H1 (cell line): ENCODE data around the gene FGGY. TPM values are rescaled to one million over a fixed set of nuclear protein-coding genes. Genes with fewer than 3 reads are reported as not detected.

Experiments used
- CTCF ChIA-PET: fragments of 300-600 bp; sonication (Branson Sonifier 250); formaldehyde crosslinking; loops from one replicate; lab custom pipeline; 2021; ENCODE audit not compliant: partially characterized antibody; lab: Charles Lee
- POLR2A ChIA-PET: fragments of 300-600 bp; sonication (Branson Sonifier 250); formaldehyde crosslinking; loops from one replicate; lab custom pipeline; 2021; ENCODE audit warnings: inconsistent platforms; ENCODE audit not compliant: partially characterized antibody; lab: Charles Lee
- DNase-seq, 2 experiments: peaks; one replicate each; pipeline versions ENCODE4 v3.0.0 to v3.0.0-alpha.2; 2010 to 2022; ENCODE audit warnings: low spot score in 2 of 2, low read depth in 1 of 2, mixed read lengths in 1 of 2
- FAIRE-seq: peaks from 2 replicates; lab custom pipeline; 2011; peaks lifted over from hg19 to GRCh38; lab: Jason Lieb, UNC
- H2AFZ ChIP-seq: 2 replicates; pipeline ENCODE4 v1.8.1; 2012; ENCODE audit warnings: low read length, inconsistent platforms
- H2AK5ac ChIP-seq: 2 replicates; pipeline ENCODE4 v1.6.1; 2013; ENCODE audit warnings: low read depth, low read length
- H2BK120ac ChIP-seq: replicated peaks from 2 replicates; pipeline ENCODE3; 2013; ENCODE audit warnings: low read depth, low read length, inconsistent platforms
- H2BK12ac ChIP-seq: 2 replicates; pipeline ENCODE4 v1.6.1; 2013; ENCODE audit warnings: low read depth, low read length
- H2BK15ac ChIP-seq: 2 replicates; pipeline ENCODE4 v1.6.1; 2013; ENCODE audit warnings: low read length
- H2BK20ac ChIP-seq: 2 replicates; pipeline ENCODE4 v1.6.1; 2013; ENCODE audit warnings: low read length
- H2BK5ac ChIP-seq: 2 replicates; pipeline ENCODE4 v1.6.1; 2013; ENCODE audit warnings: low read depth, low read length
- H3K14ac ChIP-seq: 2 replicates; pipeline ENCODE4 v1.6.1; 2013; ENCODE audit warnings: inconsistent platforms; ENCODE audit not compliant: insufficient read length
- H3K18ac ChIP-seq: 2 replicates; pipeline ENCODE4 v1.6.1; 2013; ENCODE audit warnings: low read length; ENCODE audit errors: extremely low read depth
- H3K23ac ChIP-seq: 2 replicates; pipeline ENCODE4 v1.6.1; 2013; ENCODE audit warnings: inconsistent platforms; ENCODE audit not compliant: insufficient read length
- H3K23me2 ChIP-seq: 2 replicates; pipeline ENCODE4 v1.6.1; 2013; ENCODE audit warnings: low read depth, low read length
- H3K27ac ChIP-seq: 2 replicates; pipeline ENCODE4 v1.6.1; 2011; ENCODE audit warnings: low read depth, low read length, inconsistent platforms
- H3K27me3 ChIP-seq, 4 experiments: replicated peaks in 1 of 4; 1 replicate in 1 of 4; 2 replicates in 3 of 4; pipeline versions ENCODE4 v1.6.1 to v1.8.1; 2011 to 2013; ENCODE audit warnings: low read length in 3 of 4, mild to moderate bottlenecking in 3 of 4, inconsistent platforms in 2 of 4, mixed read lengths in 2 of 4, moderate library complexity in 1 of 4; ENCODE audit not compliant: control insufficient read depth in 3 of 4, insufficient read depth in 3 of 4; ENCODE audit errors: extremely low read depth in 1 of 4
- H3K36me3 ChIP-seq, 4 experiments: 2 replicates each; pipeline versions ENCODE4 v1.6.1 to v1.8.1; 2011 to 2013; ENCODE audit warnings: mild to moderate bottlenecking in 4 of 4, low read length in 3 of 4, moderate library complexity in 2 of 4, control low read depth in 1 of 4, inconsistent platforms in 1 of 4; ENCODE audit not compliant: insufficient read depth in 4 of 4, control insufficient read depth in 2 of 4
- H3K4ac ChIP-seq: replicated peaks from 2 replicates; pipeline ENCODE3; 2013; ENCODE audit warnings: low read length, low read depth, mixed read lengths, inconsistent platforms; ENCODE audit not compliant: insufficient read length
- H3K4me1 ChIP-seq, 4 experiments: replicated peaks in 1 of 4; 1 replicate in 1 of 4; 2 replicates in 3 of 4; pipeline versions ENCODE4 v1.6.1 to v1.8.1; 2011 to 2013; ENCODE audit warnings: low read length in 3 of 4, inconsistent platforms in 2 of 4, mixed read lengths in 1 of 4; ENCODE audit not compliant: insufficient read depth in 4 of 4, control insufficient read depth in 3 of 4
- H3K4me2 ChIP-seq, 2 experiments: 2 replicates each; pipeline versions ENCODE4 v1.6.1 to v1.8.1; 2011 to 2013; ENCODE audit warnings: low read depth in 2 of 2, low read length in 2 of 2, control low read depth in 1 of 2, inconsistent platforms in 1 of 2, mild to moderate bottlenecking in 1 of 2; ENCODE audit not compliant: insufficient read depth in 1 of 2
- H3K4me3 ChIP-seq, 4 experiments: fragments of 200-600, 300-600 bp in 1 of 4; sonication (generic), shearing (Covaris generic), sonication (Bioruptor Twin) in 1 of 4; 2 replicates each; pipeline versions ENCODE4 v1.5.1 to v1.8.1; 2011 to 2016; ENCODE audit warnings: low read length in 4 of 4, low read depth in 3 of 4, control low read depth in 2 of 4, inconsistent platforms in 2 of 4, mild to moderate bottlenecking in 2 of 4, mixed read lengths in 1 of 4, moderate library complexity in 1 of 4; ENCODE audit not compliant: insufficient read depth in 2 of 4; ENCODE audit errors: extremely low read depth in 1 of 4
- H3K56ac ChIP-seq: replicated peaks from 2 replicates; pipeline ENCODE3; 2013; ENCODE audit warnings: low read depth, mild to moderate bottlenecking, mixed read lengths, low read length, inconsistent platforms; ENCODE audit not compliant: insufficient read length
- H3K79me1 ChIP-seq: 2 replicates; pipeline ENCODE4 v1.6.1; 2013; ENCODE audit warnings: low read depth, low read length, control low read depth
- H3K79me2 ChIP-seq, 2 experiments: 2 replicates each; pipeline versions ENCODE4 v1.6.1 to v1.8.1; 2012 to 2013; ENCODE audit warnings: low read length in 2 of 2, mild to moderate bottlenecking in 2 of 2, inconsistent platforms in 1 of 2; ENCODE audit not compliant: insufficient read depth in 2 of 2, control insufficient read depth in 1 of 2
- H3K9ac ChIP-seq, 4 experiments: replicated peaks in 1 of 4; 1 replicate in 1 of 4; 2 replicates in 3 of 4; pipeline versions ENCODE4 v1.6.1 to v1.8.1; 2011 to 2013; ENCODE audit warnings: low read depth in 3 of 4, low read length in 3 of 4, control low read depth in 2 of 4, mild to moderate bottlenecking in 2 of 4, moderate library complexity in 2 of 4, inconsistent platforms in 1 of 4; ENCODE audit errors: extremely low read depth in 1 of 4
- H3K9me3 ChIP-seq, 2 experiments: 2 replicates each; pipeline versions ENCODE4 v1.6.1 to v1.8.1; 2012 to 2013; ENCODE audit warnings: mild to moderate bottlenecking in 2 of 2, moderate library complexity in 2 of 2, control low read depth in 1 of 2, inconsistent platforms in 1 of 2, low read depth in 1 of 2, low read length in 1 of 2, mixed read lengths in 1 of 2; ENCODE audit not compliant: insufficient read depth in 2 of 2
- H4K20me1 ChIP-seq, 2 experiments: replicated peaks in 1 of 2; 2 replicates each; pipeline versions ENCODE3 to v1.8.1; 2011 to 2013; ENCODE audit warnings: inconsistent platforms in 2 of 2, low read length in 2 of 2, mild to moderate bottlenecking in 1 of 2; ENCODE audit not compliant: insufficient read depth in 2 of 2, control insufficient read depth in 1 of 2
- H4K5ac ChIP-seq: 2 replicates; pipeline ENCODE4 v1.6.1; 2013; ENCODE audit warnings: low read length, low read depth, mixed read lengths, inconsistent platforms; ENCODE audit not compliant: insufficient read length
- H4K8ac ChIP-seq: 2 replicates; pipeline ENCODE4 v1.8.0; 2013; ENCODE audit warnings: mild to moderate bottlenecking, moderate library complexity, low read length, inconsistent platforms; ENCODE audit not compliant: insufficient read depth; ENCODE audit errors: extremely low read depth
- H4K91ac ChIP-seq: replicated peaks from 2 replicates; pipeline ENCODE3; 2013; ENCODE audit warnings: low read length, mixed read lengths, inconsistent platforms; ENCODE audit not compliant: insufficient read length
- E2F6 ChIP-seq: IDR thresholded peaks from 2 replicates; pipeline ENCODE4 v1.6.1; 2012; ENCODE audit warnings: inconsistent platforms
- YY1 ChIP-seq: IDR thresholded peaks from 2 replicates; pipeline ENCODE4 v1.6.1; 2011; ENCODE audit warnings: low read depth, mild to moderate bottlenecking, low read length
- WGBS, 2 experiments: shearing (Covaris generic) in 1 of 2; methylation state at CpG; one replicate each; pipeline versions ENCODE4 v1.1.6 to v1.1.7; 2013 to 2015; ENCODE audit warnings: low lambda C conversion rate in 2 of 2, mixed read lengths in 2 of 2, inconsistent platforms in 1 of 2, low coverage in 1 of 2, missing lambda C conversion rate in 1 of 2; ENCODE audit not compliant: insufficient replicate concordance in 2 of 2, insufficient coverage in 1 of 2, insufficient read length in 1 of 2; ENCODE audit errors: extremely low coverage in 1 of 2, missing lambda C conversion rate in 1 of 2; 5-methylcytosine and 5-hydroxymethylcytosine counted together
- polyA plus RNA-seq, 7 experiments: library from polyadenylated mRNA; depleted of rRNA in 3 of 7; stranded (reverse) in 5 of 7; unstranded in 2 of 7; fragments of >200 nt in 5 of 7; fragments of 200-250 nt in 2 of 7; gene quantifications; 1 replicate in 5 of 7; 2 replicates in 1 of 7; 4 replicates in 1 of 7; pipeline versions ENCODE4 v1.2.1 to v1.2.3, GENCODE V29; 2011 to 2013; ENCODE audit warnings: missing spikeins in 2 of 7, mixed read lengths in 2 of 7
- total RNA-seq: library from RNA; stranded (reverse); fragmentation: NEBNext Ultra II Directional; extraction: Animal tissue kit (Norgen Biotek cat#: 25700); gene quantifications from 2 replicates; pipeline ENCODE4 v1.2.1, GENCODE V29; 2021

FGGY gene
- total and polyA plus RNA-seq, 2 of the 8 experiments (the other 6 are each of a cell fraction or from before 2014, with no cell fraction given) = 10.3 to 12.5 TPM

- TF ChIP-seq YY1 (no peak), E2F6 (no peak)
- TF ChIP-seq, all 59 proteins: peak for 0
Measured at GRCh38 chr1:59771361-59771760, 474.5 kb downstream of the FGGY start.

More at GRCh38 chr1:59771361-59771760, 474.5 kb downstream of the FGGY start:
- Histone ChIP-seq H2BK20ac (no peak overlapping the region), H3K9me3 (no peaks in the 10 kb centered on the region), H3K4me1 (peaks cover 0 to 4% (median 2%) of the 10 kb centered on the region in 4 experiments; a peak in 1 of 7 replicates), H3K27ac (no peak overlapping the region), H3K56ac (no peak overlapping the region), H3K4ac (no peak overlapping the region), H3K14ac (no peak overlapping the region), H3K4me2 (no peak overlapping the region), H3K27me3 (no peaks in the 10 kb centered on the region), H4K8ac (no peak overlapping the region), H2BK15ac (no peak overlapping the region), H3K18ac (no peak overlapping the region), H3K9ac (no peak overlapping the region), H4K91ac (no peak overlapping the region), H3K23ac (no peak overlapping the region), H2BK12ac (no peak overlapping the region), H4K5ac (no peak overlapping the region), H2AFZ (no peak overlapping the region), H2AK5ac (no peak overlapping the region), H4K20me1 (no peaks in the 10 kb centered on the region), H3K79me1 (no peaks in the 10 kb centered on the region), H2BK120ac (no peak overlapping the region), H3K36me3 (no peaks in the 10 kb centered on the region), H3K79me2 (no peaks in the 10 kb centered on the region), H3K23me2 (no peaks in the 10 kb centered on the region), H2BK5ac (no peak overlapping the region), H3K4me3 (no peak overlapping the region)
- DNase-seq (no peak), FAIRE-seq (no peak)
- CTCF ChIA-PET = no interaction called here
- WGBS, 2 experiments = 94% methylated on average over 3 of the region's 3 CpGs; no CpG with 5 or more reads in 1 of the 2 experiments
- POLR2A ChIA-PET = no interaction called here
